Neural cell (in vitro differentiated cells): ENCODE results near the gene ARHGEF17. TPM values are rescaled to one million over a fixed set of nuclear protein-coding genes. Genes with fewer than 3 reads are reported as not detected.

ENCODE experiments used
- H2AFZ ChIP-seq: fragments of 200-600, 300-800 bp; sonication (generic), shearing (Covaris generic); 2 replicates; pipeline ENCODE4 v1.6.0; 2014; ENCODE audit warnings: low read depth, mild to moderate bottlenecking, antibody characterized with exemption, low read length, moderate library complexity
- H3F3A ChIP-seq: fragments of 200-600 bp; shearing (Covaris generic); 2 replicates; pipeline ENCODE4 v1.6.1; 2016; ENCODE audit warnings: mild to moderate bottlenecking, moderate library complexity, mixed read lengths, antibody characterized with exemption, low read length; ENCODE audit not compliant: insufficient read depth, poor library complexity, severe bottlenecking
- H3K27ac ChIP-seq: fragments of 200-600, 300-800 bp; sonication (generic), shearing (Covaris generic); 2 replicates; pipeline ENCODE4 v1.5.1; 2014; ENCODE audit warnings: mild to moderate bottlenecking, low read length, moderate library complexity
- H3K27me3 ChIP-seq: fragments of 300-800, 200-600 bp; sonication (generic), shearing (Covaris generic); 2 replicates; pipeline ENCODE4 v1.6.0; 2014; ENCODE audit warnings: mild to moderate bottlenecking, low read depth, low read length, moderate library complexity; ENCODE audit not compliant: insufficient read depth
- H3K36me3 ChIP-seq: fragments of 300-800, 200-600 bp; sonication (generic), shearing (Covaris generic); 2 replicates; pipeline ENCODE4 v1.5.1; 2014; ENCODE audit warnings: mild to moderate bottlenecking, antibody characterized with exemption, low read length, moderate library complexity; ENCODE audit not compliant: insufficient read depth
- H3K4me2 ChIP-seq: fragments of 300-800, 200-600 bp; sonication (generic), shearing (Covaris generic); 2 replicates; pipeline ENCODE4 v1.6.0; 2014; ENCODE audit warnings: mild to moderate bottlenecking, low read length
- H3K4me3 ChIP-seq: fragments of 300-800, 200-600 bp; sonication (generic), shearing (Covaris generic); 2 replicates; pipeline ENCODE4 v1.5.1; 2014; ENCODE audit warnings: mild to moderate bottlenecking, low read length, moderate library complexity
- H3K79me2 ChIP-seq: fragments of 200-600 bp; shearing (Covaris generic); replicated peaks from 2 replicates; pipeline ENCODE4 v1.6.0; 2014; ENCODE audit warnings: mild to moderate bottlenecking, low read length, moderate library complexity; ENCODE audit not compliant: insufficient read depth
- H3K9ac ChIP-seq: fragments of 300-800, 200-600 bp; sonication (generic), shearing (Covaris generic); 2 replicates; pipeline ENCODE4 v1.6.1; 2016; ENCODE audit warnings: mild to moderate bottlenecking, low read length, mixed read lengths
- H3K9me2 ChIP-seq: fragments of 200-600 bp; shearing (Covaris generic); 2 replicates; pipeline ENCODE4 v1.6.1; 2016; ENCODE audit warnings: mild to moderate bottlenecking, low read length, mixed read lengths; ENCODE audit not compliant: insufficient read depth
- H3K9me3 ChIP-seq: fragments of 200-600, 300-800 bp; sonication (generic), shearing (Covaris generic); 2 replicates; pipeline ENCODE4 v1.6.1; 2016; ENCODE audit warnings: mild to moderate bottlenecking, mixed run types, low read length, moderate library complexity, mixed read lengths
- H4K20me1 ChIP-seq: fragments of 200-600 bp; shearing (Covaris generic); 2 replicates; pipeline ENCODE4 v1.6.1; 2016; ENCODE audit warnings: mild to moderate bottlenecking, mixed run types; ENCODE audit not compliant: insufficient read depth
- EP300 ChIP-seq: fragments of 450-650 bp; conservative IDR thresholded peaks from 2 replicates; pipeline ENCODE4 v1.6.1; 2014; ENCODE audit warnings: antibody characterized with exemption, mild to moderate bottlenecking, moderate library complexity; ENCODE audit not compliant: poor library complexity, severe bottlenecking
- EZH2 ChIP-seq: fragments of 200-600, 300-800 bp; shearing (Covaris generic), sonication (generic); IDR thresholded peaks from 2 replicates; pipeline ENCODE4 v1.6.1; 2014; ENCODE audit warnings: antibody characterized with exemption, low read length, borderline replicate concordance, mild to moderate bottlenecking; ENCODE audit not compliant: insufficient read depth, poor library complexity, severe bottlenecking
- MXI1 ChIP-seq: fragments of 450-650 bp; conservative IDR thresholded peaks from 2 replicates; pipeline ENCODE4 v1.6.1; 2014; ENCODE audit warnings: antibody characterized with exemption, mild to moderate bottlenecking; ENCODE audit not compliant: poor library complexity, severe bottlenecking
- POLR2AphosphoS5 ChIP-seq: IDR thresholded peaks from 2 replicates; pipeline ENCODE4 v1.6.1; 2012
- RAD21 ChIP-seq: fragments of 450-650 bp; conservative IDR thresholded peaks from 2 replicates; pipeline ENCODE4 v1.6.1; 2014; ENCODE audit warnings: antibody characterized with exemption, mild to moderate bottlenecking, moderate library complexity
- REST ChIP-seq: IDR thresholded peaks from 2 replicates; pipeline ENCODE4 v1.6.1; 2012; ENCODE audit warnings: borderline replicate concordance
- SMC3 ChIP-seq: fragments of 450-650 bp; conservative IDR thresholded peaks from 2 replicates; pipeline ENCODE4 v1.6.1; 2014; ENCODE audit warnings: antibody characterized with exemption, mild to moderate bottlenecking, moderate library complexity; ENCODE audit not compliant: poor library complexity
- TAF1 ChIP-seq: IDR thresholded peaks from 2 replicates; pipeline ENCODE4 v1.6.1; 2012; ENCODE audit warnings: low read depth
- polyA plus RNA-seq: library from polyadenylated mRNA; depleted of rRNA; stranded (reverse); fragments of >200 nt; gene quantifications from 2 replicates; pipeline ENCODE4 v1.2.3, GENCODE V29; 2014
- TF ChIP-seq, protein P1 (sequence below): fragments of 450-650 bp; IDR thresholded peaks from 2 replicates; pipeline ENCODE4 v1.5.1; 2014; ENCODE audit warnings: antibody characterized with exemption, mild to moderate bottlenecking, moderate library complexity; ENCODE audit not compliant: poor library complexity, severe bottlenecking

Gene ARHGEF17
- polyA plus RNA-seq, 1 donor from 2014 or later, result 7.9 TPM

DNA sequence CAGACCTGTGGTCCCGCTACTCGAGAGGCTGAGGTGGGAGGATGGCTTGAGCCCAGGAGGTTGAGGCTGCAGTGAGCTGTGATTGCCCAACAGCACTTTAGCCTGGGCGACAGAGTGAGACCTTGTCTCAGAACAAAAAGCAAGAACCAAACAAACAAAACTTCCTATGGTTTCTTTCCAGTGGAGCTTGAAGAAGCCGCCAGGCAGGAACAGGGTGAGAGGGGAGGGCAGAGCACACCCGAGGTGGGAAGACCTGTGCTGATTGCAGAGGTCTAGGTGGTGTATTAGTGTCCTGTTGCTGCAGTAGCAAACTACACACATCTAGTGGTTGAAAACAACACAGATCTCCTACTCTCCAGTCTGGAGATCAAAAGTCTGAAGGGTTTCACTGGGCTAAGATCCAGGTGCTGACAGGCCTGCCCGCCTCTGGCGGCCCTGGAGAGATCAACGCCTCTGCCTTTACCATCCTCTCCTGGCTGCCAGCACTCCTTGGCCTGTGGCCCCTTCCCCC lies 10.5 kb downstream of the ARHGEF17 start:
- no peak overlapping the region for H3K9ac ChIP-seq
- H3K27me3 ChIP-seq, result no peaks in the 10 kb centered on the region
- H4K20me1 ChIP-seq, result no peaks in the 10 kb centered on the region
- no peak overlapping the region for H2AFZ ChIP-seq
- no peaks in the 10 kb centered on the region for H3K9me2 ChIP-seq
- no peaks in the 10 kb centered on the region for H3F3A ChIP-seq
- TF ChIP-seq POLR2AphosphoS5, result no peak
- no peak for TF ChIP-seq EP300
- TF ChIP-seq EZH2, result no peak
- no peak for TF ChIP-seq REST
- TF ChIP-seq SMC3, result no peak
- no peak for TF ChIP-seq RAD21
- TF ChIP-seq, protein P1, sequence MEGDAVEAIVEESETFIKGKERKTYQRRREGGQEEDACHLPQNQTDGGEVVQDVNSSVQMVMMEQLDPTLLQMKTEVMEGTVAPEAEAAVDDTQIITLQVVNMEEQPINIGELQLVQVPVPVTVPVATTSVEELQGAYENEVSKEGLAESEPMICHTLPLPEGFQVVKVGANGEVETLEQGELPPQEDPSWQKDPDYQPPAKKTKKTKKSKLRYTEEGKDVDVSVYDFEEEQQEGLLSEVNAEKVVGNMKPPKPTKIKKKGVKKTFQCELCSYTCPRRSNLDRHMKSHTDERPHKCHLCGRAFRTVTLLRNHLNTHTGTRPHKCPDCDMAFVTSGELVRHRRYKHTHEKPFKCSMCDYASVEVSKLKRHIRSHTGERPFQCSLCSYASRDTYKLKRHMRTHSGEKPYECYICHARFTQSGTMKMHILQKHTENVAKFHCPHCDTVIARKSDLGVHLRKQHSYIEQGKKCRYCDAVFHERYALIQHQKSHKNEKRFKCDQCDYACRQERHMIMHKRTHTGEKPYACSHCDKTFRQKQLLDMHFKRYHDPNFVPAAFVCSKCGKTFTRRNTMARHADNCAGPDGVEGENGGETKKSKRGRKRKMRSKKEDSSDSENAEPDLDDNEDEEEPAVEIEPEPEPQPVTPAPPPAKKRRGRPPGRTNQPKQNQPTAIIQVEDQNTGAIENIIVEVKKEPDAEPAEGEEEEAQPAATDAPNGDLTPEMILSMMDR, result no peak
- TF ChIP-seq TAF1, result no peak
- no peak for TF ChIP-seq MXI1
- H3K36me3 ChIP-seq, result no peaks in the 10 kb centered on the region
- H3K9me3 ChIP-seq, result no peaks in the 10 kb centered on the region
- H3K27ac ChIP-seq, result no peak overlapping the region
- H3K4me3 ChIP-seq, result no peak overlapping the region
- peaks cover 35% of the 10 kb centered on the region for H3K79me2 ChIP-seq
- H3K4me2 ChIP-seq, result no peak overlapping the region

- Histone ChIP-seq H3K9ac (no peak overlapping the region), H3K9me3 (no peaks in the 10 kb centered on the region), H3K4me2 (no peak overlapping the region), H3K27ac (no peak overlapping the region), H4K20me1 (no peaks in the 10 kb centered on the region), H3K9me2 (no peaks in the 10 kb centered on the region), H3F3A (no peaks in the 10 kb centered on the region), H3K36me3 (no peaks in the 10 kb centered on the region), H3K4me3 (no peak overlapping the region), H3K27me3 (no peaks in the 10 kb centered on the region), H3K79me2 (peaks cover 23% of the 10 kb centered on the region), H2AFZ (no peak overlapping the region)
- TF ChIP-seq, protein P1, result no peak
- no peak for TF ChIP-seq REST
- no peak for TF ChIP-seq MXI1
- TF ChIP-seq RAD21, result no peak
- TF ChIP-seq TAF1, result no peak
- no peak for TF ChIP-seq EZH2
- no peak for TF ChIP-seq EP300
- no peak for TF ChIP-seq SMC3
- TF ChIP-seq POLR2AphosphoS5, result no peak
Observed at GRCh38 chr11:73320763-73321603, 12.9 kb downstream of the ARHGEF17 start.
